ENCODE measurements around the gene TNFAIP8L1.
A peak's percentile ranks its signal among the peaks of the same experiment; 100 is the strongest.

The TNFAIP8L1 gene

DNA sequence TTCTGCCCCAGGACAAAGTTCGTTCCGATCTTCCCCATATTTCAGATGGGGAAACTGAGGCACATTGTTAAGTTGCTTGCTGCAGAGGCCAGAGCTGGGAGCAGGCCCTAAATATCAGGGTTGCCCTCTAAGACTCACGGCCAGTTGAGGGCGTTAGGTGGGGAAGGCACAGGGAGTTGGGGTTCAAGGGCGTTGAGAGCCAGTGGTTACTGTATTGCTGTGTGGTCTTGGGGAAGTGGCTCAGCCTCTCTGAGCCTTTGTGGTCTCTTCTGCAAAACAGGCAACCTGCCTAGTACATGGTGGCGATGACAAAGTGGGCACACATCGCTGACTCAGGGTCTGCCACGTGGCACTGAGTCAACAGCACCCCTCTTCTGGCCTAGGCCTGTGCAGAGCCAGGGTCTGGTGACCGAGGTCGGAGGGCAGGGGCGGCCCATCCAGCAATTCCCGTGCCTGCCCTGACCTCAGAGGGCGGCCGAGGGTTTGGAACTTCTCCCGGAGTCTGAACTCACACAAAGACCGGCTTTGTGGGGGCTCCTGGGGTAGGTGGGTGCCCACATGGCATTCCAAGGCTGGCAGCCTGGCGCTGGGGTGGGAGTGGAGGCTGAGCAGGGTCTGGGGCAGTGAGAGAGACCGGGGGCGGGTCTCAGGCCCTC lies 10.2 kb downstream of the TNFAIP8L1 start:
- no peak for DNase-seq (ENCODE audit: low read depth in 2 of 2)

DNA sequence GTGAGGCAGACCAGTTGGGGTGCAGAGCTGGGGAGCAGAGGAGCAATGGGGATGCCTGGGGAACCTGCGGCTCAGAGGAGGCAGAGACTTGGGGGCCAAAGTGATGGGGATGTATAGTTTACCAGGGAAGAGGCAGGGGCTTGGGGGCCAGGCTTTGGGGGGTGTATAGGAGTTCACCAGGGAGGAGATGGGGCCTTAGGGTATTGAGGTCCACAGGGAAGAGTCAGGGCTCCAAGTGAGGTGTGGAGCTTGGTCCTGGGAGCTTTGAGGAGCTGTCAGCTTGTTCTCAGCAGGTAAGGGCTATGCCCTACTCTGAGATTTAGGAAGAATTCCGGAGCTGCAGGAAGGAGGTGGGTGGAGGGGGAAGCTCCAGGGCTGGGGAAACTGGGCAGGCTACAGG lies 10.8 kb downstream of the TNFAIP8L1 start:
- DNase-seq (ENCODE audit: low read depth in 2 of 2), result no peak

DNA sequence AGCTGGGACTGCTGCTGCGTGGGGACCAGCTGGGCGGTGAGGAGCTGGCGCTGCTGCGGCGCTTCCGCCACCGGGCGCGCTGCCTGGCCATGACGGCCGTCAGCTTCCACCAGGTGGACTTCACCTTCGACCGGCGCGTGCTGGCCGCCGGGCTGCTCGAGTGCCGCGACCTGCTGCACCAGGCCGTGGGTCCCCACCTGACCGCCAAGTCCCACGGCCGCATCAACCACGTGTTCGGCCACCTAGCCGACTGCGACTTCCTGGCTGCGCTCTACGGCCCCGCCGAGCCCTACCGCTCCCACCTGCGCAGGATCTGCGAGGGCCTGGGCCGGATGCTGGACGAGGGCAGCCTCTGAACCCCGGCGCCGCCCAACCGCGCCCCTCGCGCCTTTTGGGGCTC lies 12.8 kb downstream of the TNFAIP8L1 start:
- DNase-seq (ENCODE audit: low read depth in 2 of 2), result no peak

DNA sequence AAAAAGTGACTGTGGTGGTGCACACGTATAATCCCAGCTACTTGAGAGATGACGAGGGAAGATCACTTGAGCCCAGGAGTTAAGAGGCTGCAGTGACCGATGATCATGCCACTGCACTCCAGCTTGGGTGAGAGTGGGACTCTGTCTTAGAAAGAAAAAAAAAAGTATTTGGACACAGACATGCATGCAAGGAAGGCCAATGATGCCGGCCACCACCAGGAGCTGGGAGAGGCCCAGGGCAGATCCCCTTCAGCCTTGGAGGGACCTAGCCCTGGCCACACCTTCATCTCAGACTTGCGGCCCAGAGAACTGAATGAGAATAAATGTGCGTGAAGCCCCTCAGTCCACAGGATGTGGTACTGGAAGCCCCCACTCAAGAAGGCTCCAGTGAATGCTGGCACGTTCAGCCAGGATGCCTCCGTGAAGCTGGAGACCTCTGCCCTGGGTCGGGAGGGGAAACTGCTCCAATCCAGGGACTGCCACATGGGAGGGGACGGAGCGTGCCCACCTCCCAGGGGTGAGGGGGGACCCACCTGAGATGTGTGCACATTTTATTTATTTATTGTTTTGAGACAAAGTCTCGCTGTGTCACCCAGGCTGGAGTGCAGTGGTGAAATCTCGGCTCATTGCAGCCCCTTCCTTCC lies 14.6 kb downstream of the TNFAIP8L1 start:
- DNase-seq (ENCODE audit: low read depth in 2 of 2), result no peak

DNA sequence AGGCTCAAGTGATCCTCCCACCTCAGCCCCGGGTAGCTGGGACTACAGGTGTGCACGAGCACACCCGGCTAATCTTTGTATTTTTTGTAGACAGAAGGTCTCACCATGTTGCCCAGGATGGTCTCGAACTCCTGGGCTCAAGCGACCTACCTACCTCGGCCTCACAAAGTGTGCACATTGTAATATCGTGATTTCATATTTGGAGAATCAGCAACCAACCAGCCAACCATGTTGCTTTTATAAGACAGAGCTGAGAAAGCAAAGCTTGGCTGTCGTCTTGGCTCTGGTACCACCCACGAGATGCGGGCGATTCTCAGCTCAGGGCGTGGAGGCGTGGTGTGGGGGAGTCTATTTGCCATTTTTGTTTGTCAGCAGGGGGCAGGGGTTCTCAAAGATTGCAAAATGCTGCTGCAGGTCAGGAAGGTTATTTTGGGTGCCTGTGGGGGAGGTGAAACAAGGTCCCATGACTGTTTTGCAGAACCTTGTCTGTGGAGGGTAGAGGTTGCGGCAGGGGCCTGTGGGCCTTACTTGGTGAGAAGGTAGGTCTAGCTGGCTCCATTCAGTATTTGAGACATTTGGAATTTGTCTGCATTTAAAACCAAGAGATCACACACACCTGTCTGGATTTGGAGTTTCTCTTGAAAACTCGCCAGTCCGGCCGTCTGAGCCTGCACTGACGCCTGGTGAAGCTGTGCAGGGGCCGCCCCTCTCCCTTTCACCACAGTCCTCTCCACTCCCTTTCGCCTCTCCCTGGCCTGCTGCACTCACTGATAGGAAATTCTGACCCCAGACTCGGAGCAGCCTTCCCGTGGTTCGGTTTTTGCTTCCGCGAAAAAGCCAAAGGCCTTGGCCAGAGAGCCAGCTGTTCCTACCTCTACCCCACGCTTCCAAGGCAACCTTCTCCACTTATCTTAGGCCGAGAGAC lies 15.4 kb downstream of the TNFAIP8L1 start:
- no peak for DNase-seq (ENCODE audit: low read depth in 2 of 2)

DNA sequence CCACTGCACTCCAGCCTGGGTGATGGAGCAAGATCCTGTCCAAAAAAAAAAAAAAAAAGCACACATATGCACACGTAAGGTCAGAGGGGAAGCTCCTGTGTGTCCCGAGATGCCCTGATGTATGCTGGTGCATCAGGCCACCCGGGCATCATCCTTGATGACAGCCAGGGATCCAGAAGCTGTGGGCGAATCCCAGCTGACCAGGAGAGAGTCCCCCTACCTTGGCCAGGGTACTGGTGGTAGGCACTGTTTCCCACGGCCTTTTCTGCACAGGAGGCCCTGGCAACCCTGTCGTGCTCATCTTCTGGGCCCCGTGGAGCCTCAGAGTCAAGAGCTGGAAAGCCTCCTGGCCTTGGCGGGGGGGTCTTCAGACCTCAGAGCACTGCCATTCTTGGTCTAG lies 16.8 kb downstream of the TNFAIP8L1 start:
- no peak for DNase-seq (ENCODE audit: low read depth in 2 of 2)

- DNase-seq (ENCODE audit: low read depth in 2 of 2), result no peak
Measured at GRCh38 chr19:4657262-4657661, 17.9 kb downstream of the TNFAIP8L1 start.

- no peak for DNase-seq (ENCODE audit: low read depth in 2 of 2)
Measured at GRCh38 chr19:4657835-4658234, 18.5 kb downstream of the TNFAIP8L1 start.

GRCh38 chr19:4660181-4660791 lies 21.0 kb downstream of the TNFAIP8L1 start:
- no peak for DNase-seq (ENCODE audit: low read depth in 2 of 2)

DNA sequence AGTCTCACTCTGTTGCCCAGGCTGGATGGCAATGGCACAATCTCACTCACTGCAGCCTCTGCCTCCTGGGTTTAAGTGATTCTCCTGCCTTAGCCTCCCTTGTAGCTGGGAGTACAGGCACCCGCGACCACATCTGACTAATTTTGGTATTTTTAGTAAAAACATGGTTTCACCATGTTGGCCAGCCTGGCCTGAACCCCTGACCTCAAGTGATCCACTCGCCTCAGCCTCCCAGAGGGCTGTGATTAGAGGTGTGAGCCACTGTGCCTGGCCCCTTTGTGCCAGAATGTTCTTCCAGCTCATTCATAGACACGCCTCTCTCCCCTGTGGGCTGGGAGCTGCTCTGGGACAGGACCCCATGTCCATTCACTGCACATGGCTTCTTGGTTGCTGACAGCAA lies 21.7 kb downstream of the TNFAIP8L1 start:
- DNase-seq (ENCODE audit: low read depth in 2 of 2), result no peak

GRCh38 chr19:4662020-4662695 lies 22.8 kb downstream of the TNFAIP8L1 start:
- DNase-seq (ENCODE audit: low read depth in 2 of 2), result no peak

DNA sequence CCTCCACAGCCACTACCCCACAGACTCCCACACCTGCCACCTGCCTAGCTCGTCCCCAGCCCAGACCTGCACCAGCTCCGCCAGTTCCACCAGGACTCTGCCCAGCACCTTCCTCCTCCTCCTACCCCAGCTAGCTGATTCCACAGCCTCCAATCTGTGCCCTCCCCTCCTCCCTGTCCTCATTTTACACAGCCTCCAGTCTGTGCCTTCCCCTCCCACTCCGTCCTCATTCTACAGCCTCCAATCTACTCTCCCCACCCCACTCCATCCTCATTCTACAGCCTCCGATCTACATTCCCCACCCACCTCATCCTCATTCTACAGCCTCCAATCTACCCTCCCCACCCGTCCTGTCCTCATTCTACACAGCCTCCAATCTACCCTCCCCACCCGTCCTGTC lies 23.5 kb downstream of the TNFAIP8L1 start:
- no peak for DNase-seq (ENCODE audit: low read depth in 2 of 2)

DNA sequence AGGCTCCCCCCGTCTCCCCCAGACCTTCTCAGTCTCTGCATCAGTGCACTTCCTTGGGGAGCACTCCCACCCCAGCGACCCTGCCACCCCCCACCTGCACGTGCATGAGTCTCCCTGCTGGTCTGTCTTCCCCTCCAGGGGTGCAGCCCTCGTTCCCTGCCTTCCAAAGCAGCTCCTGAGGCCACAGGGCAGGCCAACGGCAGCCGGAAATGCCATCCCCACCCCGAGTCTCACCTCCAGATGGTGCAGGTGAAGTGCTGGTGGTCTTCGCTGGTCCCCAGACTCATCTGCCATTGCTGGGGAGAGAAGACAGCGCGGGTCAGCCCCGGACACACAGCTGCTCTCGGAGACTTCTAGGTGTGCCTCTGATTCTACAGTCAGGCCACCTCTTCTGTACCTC lies 25.3 kb downstream of the TNFAIP8L1 start:
- DNase-seq (ENCODE audit: low read depth in 2 of 2), result no peak

GRCh38 chr19:4669723-4670480 lies 30.6 kb downstream of the TNFAIP8L1 start, which contains the start of gene MYDGF:
MYDGF (minus strand) TSS chr19:4670342; CDS start chr19:4670334, 8 bp downstream.
- DNase-seq (ENCODE audit: low read depth in 2 of 2), result peak; percentile 89 to 90

GRCh38 chr19:4671185-4671851 lies 32.0 kb downstream of the TNFAIP8L1 start:
- no peak for DNase-seq (ENCODE audit: low read depth in 2 of 2)

DNA sequence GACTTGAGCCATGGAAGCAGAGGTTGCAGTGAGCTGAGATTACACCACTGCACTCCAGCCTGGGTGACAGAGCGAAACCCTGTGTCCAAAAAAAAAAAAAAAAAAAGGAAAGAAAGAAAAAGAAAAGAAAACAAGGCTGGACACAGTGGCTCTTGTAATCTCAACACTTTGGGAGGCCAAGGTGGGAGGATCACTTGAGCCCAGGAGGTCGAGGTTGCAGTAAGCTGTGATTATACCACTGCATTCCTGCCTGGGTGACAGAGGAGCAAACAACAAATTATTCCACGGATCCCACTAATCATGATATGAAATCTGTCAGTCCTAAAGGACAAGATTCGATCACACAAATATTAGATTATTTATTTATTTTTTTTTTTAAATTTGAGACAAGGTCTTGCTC lies 33.9 kb downstream of the TNFAIP8L1 start:
- no peak for DNase-seq (ENCODE audit: low read depth in 2 of 2)

DNA sequence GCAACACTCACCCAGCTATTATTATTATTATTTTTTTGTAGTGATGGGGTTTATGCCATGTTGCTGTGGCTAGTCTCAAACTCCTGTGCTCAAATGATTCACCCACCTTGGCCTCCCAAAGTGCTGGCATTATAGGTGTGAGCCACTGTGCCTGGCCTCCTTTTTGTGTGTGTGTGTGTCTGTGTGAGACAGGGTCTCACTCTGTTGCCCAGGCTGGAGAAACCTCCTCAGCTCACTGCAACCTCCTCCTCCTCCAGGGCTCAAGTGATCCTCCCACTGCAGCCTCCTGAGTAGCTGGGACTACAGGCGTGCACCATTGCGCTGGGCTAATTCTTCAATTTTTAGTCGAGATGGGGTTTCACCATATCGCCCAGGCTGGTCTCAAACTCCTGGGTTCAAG lies 34.4 kb downstream of the TNFAIP8L1 start:
- DNase-seq (ENCODE audit: low read depth in 2 of 2), result no peak

DNA sequence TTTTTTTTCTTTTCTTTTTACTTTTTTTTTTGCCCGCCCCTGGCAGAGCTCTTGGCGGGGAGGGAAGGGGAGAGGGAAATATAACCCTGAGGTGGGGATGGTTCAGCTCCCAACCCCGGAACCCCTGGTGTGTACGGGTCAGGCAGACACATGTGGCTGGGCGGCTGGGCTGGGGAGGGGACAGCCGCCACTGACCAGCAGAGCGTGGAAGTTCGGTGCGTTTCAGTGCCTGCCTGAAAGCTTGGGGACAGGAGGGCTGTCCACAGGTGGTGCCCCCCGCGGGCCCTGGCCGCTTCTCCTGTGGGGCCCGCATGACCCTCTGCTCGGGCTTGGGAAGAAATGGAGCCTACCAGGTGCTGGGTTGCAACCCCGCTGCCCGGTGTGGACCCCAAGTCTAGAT lies 36.0 kb downstream of the TNFAIP8L1 start:
- DNase-seq (ENCODE audit: low read depth in 2 of 2), result no peak

- DNase-seq (ENCODE audit: low read depth in 2 of 2), result no peak
Measured at GRCh38 chr19:4676955-4677731, 37.8 kb downstream of the TNFAIP8L1 start.

All from stimulated activated CD4-positive, alpha-beta T cell treated with anti-CD3 and anti-CD28 coated beads, Interleukin-1b, Interleukin-23, amount 100 ng/mL, for 1 hour (primary cell).